IMR-90 (cell line): ENCODE measurements around the gene CDH2. TPM values are rescaled to one million over a fixed set of nuclear protein-coding genes. Genes with fewer than 3 reads are reported as not detected.

ENCODE experiments used
- ATAC-seq: fragments of 200-7000 bp; cut with Tn5 transposase; 2 replicates; pipeline ENCODE4 v1.9.1; 2020; ENCODE audit warnings: low read depth, mild to moderate bottlenecking, moderate library complexity
- BruUV-seq: library from RNA; stranded (reverse); fragments of 400-500 nt; replicated peaks from 2 replicates; lab custom pipeline; 2021; lab: Mats Ljungman, UMichigan
- CTCF ChIA-PET: fragments of 300-600 bp; formaldehyde crosslinking; extraction: SDS; loops from one replicate; lab custom pipeline; 2021; ENCODE audit warnings: antibody characterized with exemption; lab: Yijun Ruan, JAX
- POLR2A ChIA-PET: fragments of 300-600 bp; sonication (Branson Sonifier 250); formaldehyde crosslinking; loops from one replicate; lab custom pipeline; 2022; ENCODE audit warnings: antibody characterized with exemption; ENCODE audit not compliant: unreplicated experiment; lab: Charles Lee
- DNase-seq: peaks from one replicate; pipeline ENCODE4 v3.0.0; 2013
- H2AFZ ChIP-seq: replicated peaks from 2 replicates; pipeline ENCODE3; 2013; ENCODE audit warnings: low read length, mild to moderate bottlenecking; ENCODE audit not compliant: poor library complexity
- H2AK5ac ChIP-seq: 2 replicates; pipeline ENCODE4 v1.6.1; 2013; ENCODE audit warnings: low read depth, low read length, inconsistent platforms
- H2AK9ac ChIP-seq: replicated peaks from 2 replicates; pipeline ENCODE3; 2013; ENCODE audit warnings: mild to moderate bottlenecking, low read depth, low read length, moderate library complexity; ENCODE audit not compliant: poor library complexity
- H2BK120ac ChIP-seq: 2 replicates; pipeline ENCODE4 v1.6.1; 2013; ENCODE audit warnings: low read depth, low read length, inconsistent platforms
- H2BK15ac ChIP-seq: 3 replicates; pipeline ENCODE4 v1.6.1; 2013; ENCODE audit warnings: low read depth, low read length, inconsistent platforms
- H2BK20ac ChIP-seq: 2 replicates; pipeline ENCODE4 v1.6.1; 2013; ENCODE audit warnings: low read depth, mild to moderate bottlenecking, inconsistent platforms, low read length, moderate library complexity
- H2BK5ac ChIP-seq: 2 replicates; pipeline ENCODE4 v1.6.1; 2013; ENCODE audit warnings: mild to moderate bottlenecking, low read depth, low read length, inconsistent platforms; ENCODE audit not compliant: poor library complexity, severe bottlenecking
- H3K14ac ChIP-seq: replicated peaks from 2 replicates; pipeline ENCODE4 v1.6.1; 2013; ENCODE audit warnings: low read depth, low read length, inconsistent platforms
- H3K18ac ChIP-seq: 2 replicates; pipeline ENCODE4 v1.6.1; 2013; ENCODE audit warnings: low read depth, low read length, control low read depth
- H3K23ac ChIP-seq: 2 replicates; pipeline ENCODE4 v1.6.1; 2013; ENCODE audit warnings: low read depth, low read length, inconsistent platforms
- H3K27ac ChIP-seq: 2 replicates; pipeline ENCODE4 v1.5.1; 2013; ENCODE audit warnings: mild to moderate bottlenecking, control low read depth, low read length; ENCODE audit not compliant: insufficient read depth
- H3K27me3 ChIP-seq: 2 replicates; pipeline ENCODE4 v1.6.1; 2013; ENCODE audit warnings: low read length; ENCODE audit not compliant: control insufficient read depth, insufficient read depth
- H3K36me3 ChIP-seq: 2 replicates; pipeline ENCODE4 v1.6.1; 2013; ENCODE audit warnings: low read length, mixed read lengths; ENCODE audit not compliant: control insufficient read depth, insufficient read depth
- H3K4ac ChIP-seq: 2 replicates; pipeline ENCODE4 v1.6.1; 2013; ENCODE audit warnings: low read depth, low read length, inconsistent platforms
- H3K4me1 ChIP-seq: 2 replicates; pipeline ENCODE4 v1.6.1; 2013; ENCODE audit warnings: low read length, mixed read lengths; ENCODE audit not compliant: control insufficient read depth, insufficient read depth
- H3K4me2 ChIP-seq: 2 replicates; pipeline ENCODE4 v1.6.1; 2013; ENCODE audit warnings: low read depth, mild to moderate bottlenecking, control low read depth, low read length, moderate library complexity
- H3K4me3 ChIP-seq: 2 replicates; pipeline ENCODE4 v1.5.1; 2013; ENCODE audit warnings: low read depth, mild to moderate bottlenecking, control low read depth, low read length, moderate library complexity; ENCODE audit not compliant: insufficient read depth
- H3K56ac ChIP-seq: 2 replicates; pipeline ENCODE4 v1.6.1; 2013; ENCODE audit warnings: low read length, inconsistent platforms; ENCODE audit not compliant: insufficient read depth; ENCODE audit errors: extremely low read depth
- H3K79me1 ChIP-seq, 2 experiments: 2 replicates each; pipeline ENCODE4 v1.6.1; 2013; ENCODE audit warnings: low read length in 2 of 2, inconsistent platforms in 1 of 2, low read depth in 1 of 2
- H3K9ac ChIP-seq: 2 replicates; pipeline ENCODE4 v1.6.1; 2013; ENCODE audit warnings: low read depth, low read length, control low read depth
- H3K9me1 ChIP-seq: 2 replicates; pipeline ENCODE4 v1.6.1; 2013; ENCODE audit warnings: low read length, inconsistent platforms; ENCODE audit not compliant: insufficient read depth
- H3K9me3 ChIP-seq: 2 replicates; pipeline ENCODE4 v1.6.1; 2013; ENCODE audit warnings: low read length; ENCODE audit not compliant: control insufficient read depth, insufficient read depth
- H4K20me1 ChIP-seq: 2 replicates; pipeline ENCODE4 v1.6.1; 2013; ENCODE audit warnings: low read length, inconsistent platforms; ENCODE audit not compliant: insufficient read depth
- H4K5ac ChIP-seq: 2 replicates; pipeline ENCODE4 v1.6.1; 2013; ENCODE audit warnings: mild to moderate bottlenecking, low read depth, low read length, control low read depth
- H4K8ac ChIP-seq, 2 experiments: 2 replicates each; pipeline ENCODE4 v1.6.1; 2013; ENCODE audit warnings: low read depth in 2 of 2, low read length in 2 of 2, control low read depth in 1 of 2, inconsistent platforms in 1 of 2
- H4K91ac ChIP-seq: 2 replicates; pipeline ENCODE4 v1.6.1; 2013; ENCODE audit warnings: low read depth, low read length, inconsistent platforms; ENCODE audit not compliant: insufficient read depth
- CHD1 ChIP-seq: IDR thresholded peaks from 2 replicates; pipeline ENCODE4 v1.6.1; 2012; ENCODE audit warnings: low read depth, low read length, improper control_type of control experiment
- WGBS, 2 experiments: methylation state at CpG; one replicate each; pipeline versions ENCODE4 v1.1.5 to v1.1.7; 2013; ENCODE audit warnings: missing lambda C conversion rate in 2 of 2; ENCODE audit not compliant: insufficient read length in 1 of 2; ENCODE audit errors: extremely low coverage in 2 of 2; 5-methylcytosine and 5-hydroxymethylcytosine counted together
- dilution Hi-C: fragments of 300-500 bp; cut with HindIII; formaldehyde crosslinking; loops from one replicate; pipeline ENCODE4 v1.14.3; 2018; ENCODE audit warnings: low sequenced_read_pairs; ENCODE audit not compliant: unreplicated experiment
- in situ Hi-C: fragments of 300-500 bp; cut with MboI; formaldehyde crosslinking; loops from 3 replicates; pipeline ENCODE4 v1.14.3; 2019; ENCODE audit warnings: low sequenced_read_pairs, inconsistent platforms, mixed read lengths
- intact Hi-C: fragments of 100-400 bp; cut with micrococcal nuclease; formaldehyde crosslinking; loops from 2 replicates; pipeline ENCODE4 v1.10.0; 2022
- polyA plus RNA-seq, 3 experiments: library from polyadenylated mRNA; depleted of rRNA; stranded (reverse); fragments of >200 nt; gene quantifications; 2 replicates each; pipeline ENCODE4 v1.2.3, GENCODE V29; 2012; ENCODE audit warnings: low replicate concordance in 1 of 3
- total RNA-seq: library from RNA; depleted of rRNA; stranded (reverse); fragments of >200 nt; gene quantifications from 2 replicates; pipeline ENCODE4 v1.2.3, GENCODE V29; 2012
- TF ChIP-seq, protein P1 (sequence below): fragments of 150-350 bp; IDR thresholded peaks from 2 replicates; pipeline ENCODE4 v1.6.1; 2016; ENCODE audit warnings: low read depth, mild to moderate bottlenecking, low read length, moderate library complexity, borderline replicate concordance

The CDH2 gene
- total and polyA plus RNA-seq, 2 of the 4 experiments (the other 2 are of a cell fraction), result 55.6 to 111 TPM

DNA sequence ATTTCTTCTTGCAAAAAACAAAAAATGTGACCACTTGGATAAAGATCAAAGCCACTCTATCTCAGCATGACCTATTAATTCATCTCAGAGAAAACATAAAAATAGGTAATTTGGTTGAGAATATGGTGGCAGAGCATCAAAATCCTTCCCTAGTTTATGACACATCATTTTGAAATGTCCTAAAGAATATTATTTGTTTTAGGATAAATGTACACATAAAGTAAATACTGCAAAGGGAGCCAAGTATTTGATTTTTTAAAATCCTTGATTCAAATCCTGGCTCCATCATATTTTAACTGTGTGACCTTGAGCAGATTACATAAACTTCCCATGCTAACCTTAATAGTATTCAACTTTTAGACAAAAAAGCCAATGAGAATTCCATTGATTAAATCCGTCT is 206.6 kb downstream of the CDH2 start:
- no TSS peak for BruUV-seq
- H4K8ac ChIP-seq, result no peak overlapping the region
- dilution Hi-C loops, result no loop called here
- intact Hi-C loops, result no loop called here
- H4K5ac ChIP-seq, result no peak overlapping the region
- no peaks in the 10 kb centered on the region for H3K9me3 ChIP-seq
- peaks cover 4% of the 10 kb centered on the region; the same call in 1 of the 2 replicates for H3K4me1 ChIP-seq
- WGBS, 2 experiments, result no CpG with 5 or more reads among the region's 1 CpG
- no peaks in the 10 kb centered on the region for H4K20me1 ChIP-seq
- ATAC-seq (no peak), DNase-seq (no peak)
- H3K4me3 ChIP-seq, result no peak overlapping the region
- H3K9me1 ChIP-seq, result no peaks in the 10 kb centered on the region; the same call in 1 of the 2 replicates
- no peak overlapping the region for H2AK9ac ChIP-seq
- no peak overlapping the region for H3K23ac ChIP-seq
- H2BK20ac ChIP-seq, result no peak overlapping the region
- H2AK5ac ChIP-seq, result no peak overlapping the region
- H2AFZ ChIP-seq, result no peak overlapping the region
- H3K18ac ChIP-seq, result no peak overlapping the region
- no peak overlapping the region for H3K4me2 ChIP-seq
- peaks cover 2 to 3% of the 10 kb centered on the region in 2 experiments; a peak in 2 of 4 replicates for H3K79me1 ChIP-seq
- no peak for TF ChIP-seq CHD1
- TF ChIP-seq, protein P1, sequence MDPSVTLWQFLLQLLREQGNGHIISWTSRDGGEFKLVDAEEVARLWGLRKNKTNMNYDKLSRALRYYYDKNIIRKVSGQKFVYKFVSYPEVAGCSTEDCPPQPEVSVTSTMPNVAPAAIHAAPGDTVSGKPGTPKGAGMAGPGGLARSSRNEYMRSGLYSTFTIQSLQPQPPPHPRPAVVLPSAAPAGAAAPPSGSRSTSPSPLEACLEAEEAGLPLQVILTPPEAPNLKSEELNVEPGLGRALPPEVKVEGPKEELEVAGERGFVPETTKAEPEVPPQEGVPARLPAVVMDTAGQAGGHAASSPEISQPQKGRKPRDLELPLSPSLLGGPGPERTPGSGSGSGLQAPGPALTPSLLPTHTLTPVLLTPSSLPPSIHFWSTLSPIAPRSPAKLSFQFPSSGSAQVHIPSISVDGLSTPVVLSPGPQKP, result no peak
- ChIA-PET POLR2A (no interaction called here), CTCF (no interaction called here)
- H3K56ac ChIP-seq, result no peak overlapping the region
- H3K36me3 ChIP-seq, result peaks cover 7% of the 10 kb centered on the region; the same call in 1 of the 2 replicates
- in situ Hi-C loops, result no loop called here
- H3K27ac ChIP-seq, result no peak overlapping the region
- no peak overlapping the region for H2BK120ac ChIP-seq
- H4K91ac ChIP-seq, result no peak overlapping the region
- H3K27me3 ChIP-seq, result no peaks in the 10 kb centered on the region
- H2BK15ac ChIP-seq, result no peak overlapping the region
- no peak overlapping the region for H3K14ac ChIP-seq
- no peak overlapping the region for H3K9ac ChIP-seq
- H3K4ac ChIP-seq, result no peak overlapping the region
- no peak overlapping the region for H2BK5ac ChIP-seq
